ENCODE measurements around the gene SYT15. TPM values are rescaled to one million over a fixed set of nuclear protein-coding genes. Genes with fewer than 3 reads are reported as not detected.
"Not testable (repeated sequence)": the region's sequence is repeated elsewhere in the genome, so short reads cannot be mapped to it uniquely, and the experiment has no call there.

SYT15 gene
- total and polyA plus RNA-seq, 2 of the 13 experiments (the other 11 are each of a cell fraction or from before 2014, with no cell fraction given) = 0.24 to 0.38 TPM

- H3K79me2 ChIP-seq (ENCODE audit: insufficient read depth, low read length); H2AFZ ChIP-seq (ENCODE audit: low read length); intact Hi-C loops (cut with micrococcal nuclease; ENCODE audit: unreplicated experiment); H3K9me3 ChIP-seq (ENCODE audit: low read length); H3K4me3 ChIP-seq (replicated peaks in 1 of 3; ENCODE audit: insufficient read depth in 1 of 3, low read depth in 2 of 3, low read length in 3 of 3); H3K27ac ChIP-seq (ENCODE audit: extremely low read length, insufficient read depth, low read length); ATAC-seq; in situ Hi-C loops (cut with HindIII; ENCODE audit: extremely low pct_ligation_motif_present, low pct_unique_long_range_greater_than_20kb); H4K20me1 ChIP-seq (ENCODE audit: insufficient read depth, low read length); H3K9ac ChIP-seq (ENCODE audit: insufficient read depth, low read depth, low read length); DNase-seq (ENCODE audit: low spot score); CTCF ChIA-PET (ENCODE audit: low intra/inter-chr PET ratio, low total read pairs); POLR2A ChIA-PET; H3K4me1 ChIP-seq (ENCODE audit: insufficient read depth, low read length); H3K36me3 ChIP-seq (replicated peaks in 1 of 2; ENCODE audit: control insufficient read depth in 1 of 2, insufficient read depth in 2 of 2, low read length in 2 of 2); H3K4me2 ChIP-seq (ENCODE audit: low read depth, low read length); BruUV-seq (replicated peaks); FAIRE-seq: not testable (repeated sequence)
- WGBS (ENCODE audit: low lambda C conversion rate) = 3% methylated on average over 1 of the region's 1 CpG
- H3K27me3 ChIP-seq (ENCODE audit: control insufficient read depth in 1 of 2, insufficient read depth in 2 of 2, low read length in 2 of 2) = peaks cover 0 to 22% of the 10 kb centered on the region in 2 experiments; a peak in 3 of 5 replicates
- TF ChIP-seq ZNF121 (CRISPR knock-in tag; IDR thresholded peaks at IDR 0.05) = peak; percentile 51; the same call in 1 of the 2 replicates
- TF ChIP-seq, protein P1, sequence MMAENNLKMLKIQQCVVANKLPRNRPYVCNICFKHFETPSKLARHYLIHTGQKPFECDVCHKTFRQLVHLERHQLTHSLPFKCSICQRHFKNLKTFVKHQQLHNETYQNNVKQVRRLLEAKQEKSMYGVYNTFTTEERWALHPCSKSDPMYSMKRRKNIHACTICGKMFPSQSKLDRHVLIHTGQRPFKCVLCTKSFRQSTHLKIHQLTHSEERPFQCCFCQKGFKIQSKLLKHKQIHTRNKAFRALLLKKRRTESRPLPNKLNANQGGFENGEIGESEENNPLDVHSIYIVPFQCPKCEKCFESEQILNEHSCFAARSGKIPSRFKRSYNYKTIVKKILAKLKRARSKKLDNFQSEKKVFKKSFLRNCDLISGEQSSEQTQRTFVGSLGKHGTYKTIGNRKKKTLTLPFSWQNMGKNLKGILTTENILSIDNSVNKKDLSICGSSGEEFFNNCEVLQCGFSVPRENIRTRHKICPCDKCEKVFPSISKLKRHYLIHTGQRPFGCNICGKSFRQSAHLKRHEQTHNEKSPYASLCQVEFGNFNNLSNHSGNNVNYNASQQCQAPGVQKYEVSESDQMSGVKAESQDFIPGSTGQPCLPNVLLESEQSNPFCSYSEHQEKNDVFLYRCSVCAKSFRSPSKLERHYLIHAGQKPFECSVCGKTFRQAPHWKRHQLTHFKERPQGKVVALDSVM (CRISPR knock-in tag; IDR thresholded peaks at IDR 0.05) = peak; percentile 60; the same call in 1 of the 2 replicates
Observed at GRCh38 chr10:46532256-46532655, 46.7 kb upstream of the SYT15 start.

DNA sequence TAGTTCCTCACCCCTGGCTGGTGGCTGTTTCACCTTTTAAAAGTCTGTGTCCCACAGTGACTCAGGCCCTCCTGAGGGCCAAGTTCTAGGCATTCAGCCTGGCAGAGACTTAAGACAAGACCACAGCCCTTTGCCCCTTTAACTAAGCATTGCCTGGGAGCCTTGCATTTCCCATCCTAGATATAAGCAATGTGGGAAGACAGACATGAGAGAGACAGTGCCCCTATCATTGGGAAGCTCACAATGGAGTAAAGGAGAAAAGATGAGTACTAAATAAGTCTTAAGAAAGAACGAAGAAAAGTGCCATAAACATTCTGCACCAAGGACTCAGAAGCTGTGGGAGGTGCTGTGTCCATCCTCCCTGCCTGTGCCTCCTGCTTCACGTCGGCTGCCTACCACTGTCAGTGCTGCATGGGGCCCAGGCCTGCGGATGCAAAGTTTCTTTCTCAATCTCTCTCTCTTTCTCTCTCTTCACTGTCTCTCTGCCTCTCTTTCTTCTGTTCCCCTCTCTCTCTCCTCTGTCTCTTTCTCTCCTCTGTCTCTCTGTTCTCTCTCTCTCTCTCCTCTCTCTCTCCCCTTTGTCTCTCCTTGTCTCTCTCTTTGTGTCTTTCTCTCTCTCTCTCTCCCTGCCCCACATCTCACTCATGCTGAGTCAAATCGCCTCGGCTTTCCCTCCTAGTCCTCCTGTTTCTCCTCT is 44.0 kb upstream of the SYT15 start:
- H3K27me3 ChIP-seq (ENCODE audit: control insufficient read depth in 1 of 2, insufficient read depth in 2 of 2, low read length in 2 of 2) = peaks cover 0 to 15% of the 10 kb centered on the region in 2 experiments; a peak in 2 of 5 replicates
- 25% methylated on average over 6 of the region's 6 CpGs for WGBS (ENCODE audit: low lambda C conversion rate)

More for the DNA sequence above, 44.0 kb upstream of the SYT15 start:
- TF ChIP-seq ZNF138 (CRISPR knock-in tag; IDR thresholded peaks at IDR 0.05; ENCODE audit: low read depth) = no peak
- TF ChIP-seq, protein P2, sequence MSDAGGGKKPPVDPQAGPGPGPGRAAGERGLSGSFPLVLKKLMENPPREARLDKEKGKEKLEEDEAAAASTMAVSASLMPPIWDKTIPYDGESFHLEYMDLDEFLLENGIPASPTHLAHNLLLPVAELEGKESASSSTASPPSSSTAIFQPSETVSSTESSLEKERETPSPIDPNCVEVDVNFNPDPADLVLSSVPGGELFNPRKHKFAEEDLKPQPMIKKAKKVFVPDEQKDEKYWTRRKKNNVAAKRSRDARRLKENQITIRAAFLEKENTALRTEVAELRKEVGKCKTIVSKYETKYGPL (CRISPR knock-in tag; IDR thresholded peaks at IDR 0.05) = no peak
- TF ChIP-seq ZNF740 (CRISPR knock-in tag; IDR thresholded peaks at IDR 0.05) = no peak
- TF ChIP-seq SETDB1 (CRISPR knock-in tag; IDR thresholded peaks at IDR 0.05; ENCODE audit: borderline replicate concordance) = no peak
- TF ChIP-seq ZNF136 (CRISPR knock-in tag; IDR thresholded peaks at IDR 0.05; ENCODE audit: low read depth) = no peak
- TF ChIP-seq CEBPG (CRISPR knock-in tag; IDR thresholded peaks at IDR 0.05) = no peak
- no peak for TF ChIP-seq HNF1B (CRISPR knock-in tag; IDR thresholded peaks at IDR 0.05)
- Histone ChIP-seq H3K9ac (ENCODE audit: insufficient read depth, low read depth, low read length) (no peak overlapping the region), H4K20me1 (ENCODE audit: insufficient read depth, low read length) (no peaks in the 10 kb centered on the region), H3K36me3 (replicated peaks in 1 of 2; ENCODE audit: control insufficient read depth in 1 of 2, insufficient read depth in 2 of 2, low read length in 2 of 2) (no peaks in the 10 kb centered on the region), H3K4me2 (ENCODE audit: low read depth, low read length) (no peak overlapping the region), H3K9me3 (ENCODE audit: low read length) (no peaks in the 10 kb centered on the region), H2AFZ (ENCODE audit: low read length) (no peak overlapping the region), H3K4me1 (ENCODE audit: insufficient read depth, low read length) (peaks cover 6% of the 10 kb centered on the region), H3K27ac (ENCODE audit: extremely low read length, insufficient read depth, low read length) (no peak overlapping the region), H3K4me3 (replicated peaks in 1 of 3; ENCODE audit: insufficient read depth in 1 of 3, low read depth in 2 of 3, low read length in 3 of 3) (no peak overlapping the region), H3K79me2 (ENCODE audit: insufficient read depth, low read length) (no peaks in the 10 kb centered on the region)
- ChIA-PET CTCF (ENCODE audit: low intra/inter-chr PET ratio, low total read pairs) (no interaction called here), POLR2A (no interaction called here)
- DNase-seq (ENCODE audit: low spot score) (no peak), ATAC-seq (no peak), FAIRE-seq (no peak)
- intact Hi-C loops (cut with micrococcal nuclease; ENCODE audit: unreplicated experiment) (no loop called here), in situ Hi-C loops (cut with HindIII; ENCODE audit: extremely low pct_ligation_motif_present, low pct_unique_long_range_greater_than_20kb) (no loop called here)
- BruUV-seq (replicated peaks) = no TSS peak
